ENCODE data around the gene UBE2H. TPM values are rescaled to one million over a fixed set of nuclear protein-coding genes. Genes with fewer than 3 reads are reported as not detected.
"Not testable (repeated sequence)": the region's sequence is repeated elsewhere in the genome, so short reads cannot be mapped to it uniquely, and the experiment has no call there.

UBE2H gene
- total RNA-seq, 1 donor from 2014 or later = 79.9 TPM

GRCh38 chr7:129843978-129844840 is 108.6 kb downstream of the UBE2H start:
- no peak for DNase-seq (ENCODE audit: low spot score)

- DNase-seq (ENCODE audit: low spot score) = no peak
These were observed 109.3 kb downstream of the UBE2H start for GRCh38 chr7:129843365-129843898.

DNA sequence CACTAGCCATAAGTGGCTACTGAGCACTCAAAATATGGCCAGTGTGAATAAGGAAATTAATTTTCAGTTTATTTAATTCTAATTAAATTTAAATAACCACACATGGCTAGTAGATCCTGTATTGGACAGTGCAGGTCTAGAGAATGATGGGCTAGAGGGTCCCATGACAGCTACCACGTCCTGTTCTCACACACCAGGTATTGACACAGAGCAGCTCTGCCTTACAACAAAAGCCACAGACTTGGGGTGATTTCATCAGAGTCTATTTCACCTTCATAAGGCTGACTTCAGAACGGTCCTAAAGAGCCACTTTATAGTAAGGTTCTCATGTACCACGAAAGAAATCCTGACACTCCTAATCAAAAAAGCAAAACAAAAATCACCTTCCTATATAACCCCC is 111.3 kb downstream of the UBE2H start:
- no peak for DNase-seq (ENCODE audit: low spot score)

DNA sequence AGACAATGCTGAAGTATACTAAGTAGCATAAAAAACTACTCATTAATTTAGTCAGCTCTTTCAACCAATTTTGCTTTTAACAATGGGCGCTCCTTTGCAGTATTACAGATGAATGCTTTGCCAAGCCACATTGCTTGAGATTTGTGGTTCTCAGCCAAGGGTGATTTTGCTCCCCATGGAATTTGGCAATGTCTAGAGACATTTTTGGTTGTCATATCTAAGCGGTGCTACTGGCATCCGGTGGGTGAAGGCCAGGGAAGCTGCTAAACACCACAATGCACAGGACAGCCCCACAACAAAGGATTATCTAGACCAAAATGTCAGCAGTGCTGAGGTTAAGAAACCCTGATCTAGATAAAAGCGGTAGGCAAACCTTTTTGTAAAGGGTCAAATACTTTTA is 112.0 kb downstream of the UBE2H start:
- no peak for DNase-seq (ENCODE audit: low spot score)

DNA sequence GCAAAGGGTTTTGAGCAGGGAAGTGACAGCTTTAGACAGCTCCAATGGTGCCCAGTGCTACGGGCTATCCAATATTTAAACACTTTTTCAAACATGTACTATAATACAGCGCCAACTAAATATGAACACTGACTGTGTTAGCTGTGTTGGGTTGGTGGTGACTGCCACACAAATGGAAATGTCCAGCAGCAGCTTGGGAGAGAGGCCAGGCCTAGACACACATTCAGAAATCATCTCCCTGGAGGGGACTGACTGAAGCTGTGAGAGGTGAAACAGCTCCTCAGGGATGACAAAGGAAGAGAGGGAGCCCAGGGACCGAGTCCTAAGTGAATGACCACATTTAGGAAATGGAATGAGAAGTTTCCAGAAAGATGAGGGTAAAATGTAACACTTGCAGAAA is 115.8 kb downstream of the UBE2H start:
- DNase-seq (ENCODE audit: low spot score) = no peak

GRCh38 chr7:129835569-129835968 is 117.2 kb downstream of the UBE2H start:
- no peak for DNase-seq (ENCODE audit: low spot score)

DNA sequence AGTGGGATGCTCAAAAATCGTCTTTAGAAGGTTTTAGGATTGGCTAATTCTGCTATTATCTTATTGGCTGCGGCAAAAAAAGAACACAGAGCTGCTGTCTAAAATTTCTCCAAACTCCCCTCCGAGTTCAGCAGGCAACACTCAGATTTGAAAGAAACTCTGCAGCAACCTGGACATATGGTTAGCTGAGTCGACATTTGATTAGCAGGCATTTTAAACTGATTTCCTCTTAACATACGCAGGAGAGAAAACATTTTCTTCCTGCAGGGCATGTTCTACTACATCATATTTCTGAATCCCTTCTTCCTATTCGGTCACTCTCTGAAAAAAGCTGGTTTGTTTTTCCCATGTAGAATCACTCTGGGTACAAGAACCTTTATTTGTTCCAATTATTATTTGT is 119.4 kb downstream of the UBE2H start:
- not testable (repeated sequence) for DNase-seq (ENCODE audit: low spot score)

GRCh38 chr7:129832701-129833227 is 120.0 kb downstream of the UBE2H start:
- DNase-seq (ENCODE audit: low spot score) = no peak

DNA sequence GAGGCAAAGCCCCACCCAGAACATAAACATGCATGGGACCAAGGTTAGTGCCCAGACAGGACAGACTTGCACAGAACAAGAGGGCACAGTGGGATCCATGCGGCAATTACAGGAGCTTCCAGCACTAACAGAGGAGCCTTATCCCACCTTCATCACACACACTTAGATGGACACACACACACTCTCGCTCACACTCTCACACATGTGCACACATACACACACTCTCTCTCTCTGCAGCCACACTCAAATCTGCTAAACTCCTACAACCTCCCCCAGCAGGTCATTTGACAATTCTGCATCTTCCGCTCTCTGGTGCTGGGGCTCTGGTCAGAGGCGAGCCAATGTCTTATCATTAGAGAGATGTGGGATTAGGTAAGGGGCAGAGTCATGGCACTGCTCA is 120.5 kb downstream of the UBE2H start:
- no peak for DNase-seq (ENCODE audit: low spot score)

- no peak for DNase-seq (ENCODE audit: low spot score)
These were observed 121.2 kb downstream of the UBE2H start for GRCh38 chr7:129831424-129832058.

GRCh38 chr7:129830949-129831348 is 121.8 kb downstream of the UBE2H start:
- no peak for DNase-seq (ENCODE audit: low spot score)

- DNase-seq (ENCODE audit: low spot score) = peak; percentile 69
These were observed 122.8 kb downstream of the UBE2H start for GRCh38 chr7:129829737-129830631.

DNA sequence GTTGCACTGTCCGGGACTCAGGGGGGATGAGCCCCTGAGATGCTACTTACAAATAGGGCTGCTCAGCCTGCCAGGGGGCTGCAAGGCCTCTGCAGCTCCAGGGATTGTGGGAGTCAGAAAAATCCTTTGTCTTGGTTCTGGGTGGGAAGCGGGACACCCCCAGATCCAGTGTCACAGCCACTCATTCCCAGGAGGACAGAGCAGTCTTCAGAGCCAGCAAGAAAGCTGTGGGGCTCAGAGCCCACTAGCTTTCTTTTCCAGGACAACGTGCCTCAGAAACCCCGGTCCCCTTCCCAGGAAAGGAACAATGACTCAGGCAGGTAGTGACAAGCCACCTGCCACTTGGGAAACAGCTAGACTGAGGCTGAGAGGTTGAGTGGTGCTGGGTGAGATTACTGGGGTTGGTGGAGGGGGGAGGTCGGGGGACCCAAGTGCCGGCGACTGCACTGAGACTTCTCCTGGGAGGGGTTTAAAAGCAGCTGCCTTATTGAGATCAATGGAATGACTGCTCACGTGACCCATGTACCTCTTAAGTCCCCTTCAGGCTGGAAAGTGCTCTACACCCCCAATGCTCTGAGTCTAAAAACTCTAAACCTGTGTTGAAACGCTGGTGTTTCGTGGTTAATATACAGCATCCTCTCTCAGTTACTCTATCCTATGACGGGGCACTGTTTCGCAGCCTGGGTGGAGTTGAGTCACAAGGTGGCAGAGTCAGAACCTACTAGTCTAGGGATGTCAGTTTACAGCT is 123.6 kb downstream of the UBE2H start:
- DNase-seq (ENCODE audit: low spot score) = no peak

DNA sequence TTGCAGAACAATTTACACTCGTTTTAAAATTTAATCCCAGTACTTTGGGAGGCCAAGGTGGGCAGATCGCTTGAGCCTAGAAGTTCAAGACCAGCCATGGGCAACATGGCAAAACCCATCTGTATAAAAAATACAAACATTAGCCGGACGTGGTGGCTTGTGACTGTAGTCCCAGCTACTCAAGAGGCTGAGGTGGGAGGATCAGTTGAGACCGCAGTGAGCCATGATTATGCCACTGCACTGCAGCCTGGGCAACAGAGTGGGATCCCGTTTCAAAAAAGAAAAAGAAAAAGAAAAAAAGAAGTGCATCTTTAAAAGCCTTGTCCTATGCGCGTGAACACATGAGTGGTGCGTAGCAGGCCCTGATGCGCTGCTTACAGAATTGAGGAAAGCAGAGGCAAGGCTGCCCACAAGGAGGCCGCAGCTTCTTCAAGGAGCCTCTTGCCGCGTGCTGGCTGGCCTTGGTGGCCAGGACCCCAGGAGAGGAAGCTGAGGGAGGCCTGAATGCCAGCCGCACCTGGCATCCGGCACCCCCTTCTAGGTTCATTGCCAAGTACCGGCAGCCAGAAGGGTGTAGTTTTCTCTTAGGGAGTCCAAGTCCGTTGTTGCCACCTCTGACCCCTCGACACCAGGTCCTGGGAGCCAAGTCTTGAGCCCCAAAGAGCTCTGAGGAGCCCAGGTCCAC is 124.5 kb downstream of the UBE2H start:
- DNase-seq (ENCODE audit: low spot score) = no peak

- no peak for DNase-seq (ENCODE audit: low spot score)
These were observed 125.2 kb downstream of the UBE2H start for GRCh38 chr7:129827467-129827990.

GRCh38 chr7:129826895-129827294 is 125.9 kb downstream of the UBE2H start:
- DNase-seq (ENCODE audit: low spot score) = not testable (repeated sequence)

DNA sequence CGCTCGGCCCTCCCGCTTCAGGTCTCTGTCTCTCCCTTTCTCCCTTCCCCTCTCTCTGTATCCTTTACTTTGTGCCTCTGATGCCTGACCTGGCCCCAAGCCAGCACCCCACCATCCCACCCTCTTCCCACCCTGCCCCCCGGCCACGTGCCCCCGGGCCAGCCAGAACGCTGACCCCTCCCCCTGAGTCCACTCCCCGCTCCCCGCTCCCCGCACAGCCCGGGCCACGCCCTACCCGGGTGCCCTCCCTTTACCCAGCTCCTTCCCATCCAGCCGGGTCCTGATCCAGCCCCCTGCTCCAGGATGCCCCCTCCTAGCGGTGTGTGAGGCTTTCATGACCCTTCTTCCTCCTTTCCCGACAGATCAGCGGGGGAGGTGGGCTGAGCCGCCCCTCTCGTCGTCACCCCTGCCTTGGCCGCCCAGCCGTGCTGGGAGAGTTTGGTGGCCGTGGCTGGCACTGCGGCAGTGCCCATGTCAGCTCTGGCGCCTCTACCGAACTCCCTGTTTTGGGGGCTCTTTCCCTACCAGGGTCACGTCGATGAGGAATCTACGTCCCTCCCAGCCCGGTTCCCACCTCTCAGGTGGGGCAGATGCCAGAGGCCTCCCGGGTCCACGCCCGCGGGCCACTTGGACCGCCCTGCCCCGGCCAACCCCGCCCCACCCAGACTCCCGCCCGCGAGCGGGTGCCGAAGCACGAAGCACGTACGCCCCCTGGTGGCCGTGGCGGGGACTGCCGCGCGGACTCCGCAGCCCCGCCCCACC is 127.4 kb downstream of the UBE2H start:
- DNase-seq (ENCODE audit: low spot score) = peak; percentile 84

DNA sequence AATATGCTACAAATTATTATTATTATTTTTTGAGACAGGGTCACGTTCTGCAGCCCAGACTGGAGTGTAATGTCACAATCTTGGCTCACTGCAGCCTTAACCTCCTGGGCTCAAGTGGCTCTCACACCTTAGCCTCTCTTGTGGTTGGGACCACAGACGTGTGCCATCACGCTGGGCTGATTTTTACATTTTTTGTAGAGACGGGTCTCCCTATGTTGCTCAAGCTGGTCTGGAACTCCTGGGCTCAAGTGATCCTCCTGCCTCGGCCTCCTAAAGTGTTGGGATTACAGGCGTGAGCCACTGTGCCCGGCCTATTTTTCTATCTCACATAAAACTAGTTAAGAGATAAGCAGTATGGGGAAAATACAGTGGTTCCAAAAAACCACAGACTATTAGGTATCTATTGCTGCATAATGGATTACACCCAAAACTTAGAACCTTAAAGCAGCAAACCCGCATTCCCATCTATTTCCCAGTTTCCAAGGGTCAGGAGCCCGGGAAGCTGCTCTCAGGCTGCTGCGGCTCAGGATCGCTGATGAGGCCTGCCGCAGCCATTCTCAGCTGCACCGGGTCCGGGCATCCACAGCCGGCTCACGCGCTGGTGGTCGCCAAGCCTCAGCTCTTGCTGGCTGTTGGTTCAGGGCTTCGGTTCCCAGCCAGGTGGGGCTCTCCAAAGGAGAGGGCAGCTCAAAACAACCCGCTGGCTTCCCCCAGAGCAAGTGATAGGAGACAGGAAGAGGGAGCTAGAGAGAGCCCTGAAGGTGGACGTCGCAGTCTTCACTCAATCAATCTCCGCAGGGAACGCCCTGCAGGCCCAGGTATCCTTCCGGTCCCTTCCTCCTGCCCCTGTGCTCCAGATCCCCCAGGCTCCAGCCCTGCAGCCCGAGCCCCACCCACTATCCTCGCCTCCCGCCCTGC is 128.2 kb downstream of the UBE2H start:
- peak; percentile 25 for DNase-seq (ENCODE audit: low spot score)
